ENCODE data around the gene PEF1. TPM values are rescaled to one million over a fixed set of nuclear protein-coding genes. Genes with fewer than 3 reads are reported as not detected.

The PEF1 gene
- polyA plus RNA-seq, 3 donors, result 36.6 to 81.7 (median 70.7) TPM

GRCh38 chr1:31628931-31629556, 15.6 kb downstream of the PEF1 start:
- peaks cover 0 to 2% (median 0%) of the 10 kb centered on the region in 7 donors for H3K9me3 Mint-ChIP-seq
- WGBS (ENCODE audit: insufficient coverage), result 100% methylated on average over 5 of the region's 6 CpGs
- no peak for TF ChIP-seq CTCF (IDR thresholded peaks at IDR 0.05)
- no peaks in the 10 kb centered on the region for H4K20me1 ChIP-seq (ENCODE audit: insufficient read depth, low read length)
- intact Hi-C loops (cut with micrococcal nuclease), result no loop called here
- peaks cover 12% of the 10 kb centered on the region for H3K4me1 Mint-ChIP-seq
- H3K4me3 Mint-ChIP-seq, result no peak overlapping the region
- H3K27me3 ChIP-seq (ENCODE audit: control insufficient read depth in 2 of 2, insufficient read depth in 2 of 2, low read length in 2 of 2), result no peaks in the 10 kb centered on the region
- peaks cover 0 to 2% (median 0%) of the 10 kb centered on the region in 3 donors for H3K27me3 Mint-ChIP-seq (ENCODE audit: low read depth in 3 of 3)
- no peak overlapping the region for H3K9ac ChIP-seq (ENCODE audit: insufficient read depth, low read length, poor library complexity, severe bottlenecking)
- H3K9me3 ChIP-seq (replicated peaks in 1 of 2; ENCODE audit: control insufficient read depth in 1 of 2, insufficient read depth in 1 of 2, low read length in 2 of 2), result no peaks in the 10 kb centered on the region
- H3K4me1 ChIP-seq (ENCODE audit: control insufficient read depth in 1 of 2, insufficient read depth in 2 of 2, low read length in 2 of 2), result peaks cover 2 to 7% of the 10 kb centered on the region in 2 donors
- H2AFZ ChIP-seq (ENCODE audit: insufficient read depth, low read depth, low read length, poor library complexity, severe bottlenecking), result no peak overlapping the region
- peaks cover 61 to 77% of the 10 kb centered on the region in 2 donors for H3K36me3 ChIP-seq (replicated peaks in 1 of 2; ENCODE audit: control insufficient read depth in 1 of 2, insufficient read depth in 2 of 2, low read length in 2 of 2)
- DNase-seq, result no peak
- H3K79me2 ChIP-seq (ENCODE audit: insufficient read depth, low read length), result no peaks in the 10 kb centered on the region
- no peak overlapping the region for H3K4me3 ChIP-seq (replicated peaks in 1 of 3; ENCODE audit: low read depth in 2 of 3, low read length in 3 of 3)
- H3K36me3 Mint-ChIP-seq, result peaks cover 79% of the 10 kb centered on the region in 2 donors
- H3K4me2 ChIP-seq (replicated peaks; ENCODE audit: extremely low read depth, low read length, poor library complexity, severe bottlenecking), result no peak overlapping the region
- H3K27ac ChIP-seq (ENCODE audit: low read depth in 1 of 2, low read length in 2 of 2), result no peak overlapping the region
- no peak overlapping the region for H3K27ac Mint-ChIP-seq

- H3K9me3 ChIP-seq (replicated peaks in 1 of 2; ENCODE audit: control insufficient read depth in 1 of 2, insufficient read depth in 1 of 2, low read length in 2 of 2), result no peaks in the 10 kb centered on the region
- WGBS (ENCODE audit: insufficient coverage), result 84% methylated on average over 7 of the region's 11 CpGs
- intact Hi-C loops (cut with micrococcal nuclease), result no loop called here
- H3K36me3 Mint-ChIP-seq, result peaks cover 73 to 74% of the 10 kb centered on the region in 2 donors
- no peaks in the 10 kb centered on the region for H3K79me2 ChIP-seq (ENCODE audit: insufficient read depth, low read length)
- H3K27ac ChIP-seq (ENCODE audit: low read depth in 1 of 2, low read length in 2 of 2), result no peak overlapping the region
- H3K4me1 Mint-ChIP-seq, result peaks cover 16% of the 10 kb centered on the region
- H3K27me3 ChIP-seq (ENCODE audit: control insufficient read depth in 2 of 2, insufficient read depth in 2 of 2, low read length in 2 of 2), result no peaks in the 10 kb centered on the region
- no peak overlapping the region for H3K4me2 ChIP-seq (replicated peaks; ENCODE audit: extremely low read depth, low read length, poor library complexity, severe bottlenecking)
- no peak overlapping the region for H3K9ac ChIP-seq (ENCODE audit: insufficient read depth, low read length, poor library complexity, severe bottlenecking)
- H3K4me3 ChIP-seq (replicated peaks in 1 of 3; ENCODE audit: low read depth in 2 of 3, low read length in 3 of 3), result no peak overlapping the region
- peaks cover 0 to 2% (median 0%) of the 10 kb centered on the region in 7 donors for H3K9me3 Mint-ChIP-seq
- DNase-seq, result no peak
- H3K36me3 ChIP-seq (replicated peaks in 1 of 2; ENCODE audit: control insufficient read depth in 1 of 2, insufficient read depth in 2 of 2, low read length in 2 of 2), result peaks cover 56 to 68% of the 10 kb centered on the region in 2 donors
- TF ChIP-seq CTCF (IDR thresholded peaks at IDR 0.05), result no peak
- H4K20me1 ChIP-seq (ENCODE audit: insufficient read depth, low read length), result no peaks in the 10 kb centered on the region
- peaks cover 9 to 14% of the 10 kb centered on the region in 2 donors for H3K4me1 ChIP-seq (ENCODE audit: control insufficient read depth in 1 of 2, insufficient read depth in 2 of 2, low read length in 2 of 2)
- H2AFZ ChIP-seq (ENCODE audit: insufficient read depth, low read depth, low read length, poor library complexity, severe bottlenecking), result no peak overlapping the region
- H3K27me3 Mint-ChIP-seq (ENCODE audit: low read depth in 3 of 3), result peaks cover 0 to 2% (median 0%) of the 10 kb centered on the region in 3 donors
- H3K27ac Mint-ChIP-seq, result peak overlapping the region in 1 of 7 donors; percentile 72
- no peak overlapping the region for H3K4me3 Mint-ChIP-seq
Measured at GRCh38 chr1:31627930-31628559, 16.6 kb downstream of the PEF1 start.
